Measurements from ENCODE around the gene CITED4.

- TF ChIP-seq ZFP30 (CRISPR knock-in tag; IDR thresholded peaks at IDR 0.05), result no peak
- no peak for TF ChIP-seq PATZ1 (CRISPR knock-in tag; IDR thresholded peaks at IDR 0.05; ENCODE audit: borderline replicate concordance)
Measured at GRCh38 chr1:40905061-40905460, 42.9 kb upstream of the CITED4 start.
